HL-60 (cell line): ENCODE data around the gene HEATR3.

Experiments
- DNase-seq, 2 experiments: peaks; one replicate each; pipeline ENCODE4 v3.0.0-alpha.2; 2010 to 2020; ENCODE audit warnings: low read depth in 1 of 2, low spot score in 1 of 2
- H3K27ac ChIP-seq: fragments of 250-450 bp; sonication (Bioruptor Pico); replicated peaks from 2 replicates; pipeline ENCODE4 v1.5.1; 2020; ENCODE audit warnings: mild to moderate bottlenecking, moderate library complexity
- H3K27me3 ChIP-seq: fragments of 250-450 bp; sonication (Bioruptor Pico); 2 replicates; pipeline ENCODE4 v1.5.1; 2021; ENCODE audit warnings: mild to moderate bottlenecking, moderate library complexity; ENCODE audit not compliant: insufficient read depth, poor library complexity, severe bottlenecking
- H3K4me3 ChIP-seq: replicated peaks from 2 replicates; pipeline ENCODE4 v1.5.1; 2011; ENCODE audit warnings: mild to moderate bottlenecking, control low read depth, low read length; ENCODE audit not compliant: insufficient read depth
- CTCF ChIP-seq: IDR thresholded peaks from one replicate; pipeline ENCODE4 v1.5.1; 2011; ENCODE audit warnings: low read length, control low read depth, inconsistent platforms; ENCODE audit not compliant: insufficient read depth
- GABPA ChIP-seq: IDR thresholded peaks from 2 replicates; pipeline ENCODE4 v1.6.1; 2012; ENCODE audit warnings: low read depth
- POLR2AphosphoS5 ChIP-seq: IDR thresholded peaks from 2 replicates; pipeline ENCODE4 v1.6.1; 2012; ENCODE audit warnings: low read depth
- REST ChIP-seq: IDR thresholded peaks from 2 replicates; pipeline ENCODE4 v1.6.1; 2012; ENCODE audit warnings: low read depth; ENCODE audit not compliant: insufficient replicate concordance
- SPI1 ChIP-seq: IDR thresholded peaks from 2 replicates; pipeline ENCODE4 v1.6.1; 2012; ENCODE audit warnings: low read depth, mild to moderate bottlenecking, borderline replicate concordance

Gene HEATR3

GRCh38 chr16:50086176-50086575, 20.4 kb downstream of the HEATR3 start:
- no peaks in the 10 kb centered on the region for H3K27me3 ChIP-seq
- no peak overlapping the region for H3K4me3 ChIP-seq
- no peak for DNase-seq
- no peak overlapping the region for H3K27ac ChIP-seq
- TF ChIP-seq REST, result no peak
- TF ChIP-seq GABPA, result no peak
- TF ChIP-seq CTCF, result no peak
- no peak for TF ChIP-seq POLR2AphosphoS5
- no peak for TF ChIP-seq SPI1

- Histone ChIP-seq H3K27me3 (no peaks in the 10 kb centered on the region), H3K27ac (no peak overlapping the region), H3K4me3 (no peak overlapping the region)
- no peak for TF ChIP-seq GABPA
- DNase-seq, result no peak
Observed at GRCh38 chr16:50088302-50088701, 22.5 kb downstream of the HEATR3 start.

- no peaks in the 10 kb centered on the region for H3K27me3 ChIP-seq
- TF ChIP-seq POLR2AphosphoS5, result no peak
- TF ChIP-seq GABPA, result no peak
- no peak for TF ChIP-seq REST
- no peak for TF ChIP-seq SPI1
- TF ChIP-seq CTCF, result no peak
- no peak for DNase-seq
- no peak overlapping the region for H3K4me3 ChIP-seq
- H3K27ac ChIP-seq, result peak overlapping the region; percentile 71
Observed at GRCh38 chr16:50092891-50093290, 27.1 kb downstream of the HEATR3 start.

GRCh38 chr16:50093607-50094539, 28.1 kb downstream of the HEATR3 start:
- peak; percentile 80 for TF ChIP-seq SPI1
- peak; percentile 83 for TF ChIP-seq GABPA
- TF ChIP-seq REST, result no peak
- 0 out of 2 replicates have a peak, but pooled peaks have one; percentile 46 for TF ChIP-seq POLR2AphosphoS5
- no peak for TF ChIP-seq CTCF
- DNase-seq, result peak; percentile 66 to 91
- Histone ChIP-seq H3K27me3 (no peaks in the 10 kb centered on the region), H3K4me3 (no peak overlapping the region), H3K27ac (peak overlapping the region; percentile 71)
